HEK293T (cell line): ENCODE results near the gene KYAT1.

ENCODE experiments used
- BHLHE40 ChIP-seq: fragments of 450-650 bp; IDR thresholded peaks from 2 replicates; pipeline ENCODE4 v1.6.1; 2016; ENCODE audit warnings: mild to moderate bottlenecking, moderate library complexity, borderline replicate concordance
- ELF4 ChIP-seq: fragments of 450-650 bp; IDR thresholded peaks from 2 replicates; pipeline ENCODE4 v1.6.1; 2017; ENCODE audit warnings: antibody characterized with exemption
- HDGF ChIP-seq: fragments of 450-650 bp; IDR thresholded peaks from 2 replicates; pipeline ENCODE4 v1.6.1; 2017; ENCODE audit warnings: antibody characterized with exemption, borderline replicate concordance
- SP1 ChIP-seq: fragments of 450-650 bp; IDR thresholded peaks from 2 replicates; pipeline ENCODE4 v1.6.1; 2017
- TARDBP ChIP-seq: fragments of 450-650 bp; IDR thresholded peaks from 2 replicates; pipeline ENCODE4 v1.6.1; 2016

DNA sequence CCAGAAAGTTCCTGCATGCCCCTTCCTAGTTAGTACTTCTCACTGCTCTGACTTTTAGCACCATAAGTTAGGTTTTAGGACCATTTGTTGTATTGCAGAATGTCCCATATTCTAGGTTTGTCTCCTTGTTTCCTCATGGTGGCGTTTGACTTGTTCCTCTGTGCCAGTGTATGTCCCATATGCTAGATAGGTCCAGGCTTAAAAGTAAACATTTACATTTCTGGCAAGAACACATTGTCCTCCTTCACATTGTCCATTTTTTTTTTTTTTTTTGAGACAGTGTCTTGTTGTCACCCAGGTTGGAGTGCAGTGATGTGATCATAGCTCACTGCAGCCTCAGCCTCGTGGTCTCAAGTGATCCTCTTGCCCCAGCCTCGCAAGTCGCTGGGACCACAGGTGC, 79.3 kb downstream of the KYAT1 start:
- no peak for TF ChIP-seq TARDBP
- no peak for TF ChIP-seq SP1
- TF ChIP-seq ELF4, result no peak
- no peak for TF ChIP-seq BHLHE40
- no peak for TF ChIP-seq HDGF
